GM10248 (cell line): Measurements from ENCODE around the gene UQCRH.

Experiments
- CTCF ChIA-PET: fragments of 300-600 bp; sonication (Branson Sonifier 250); formaldehyde crosslinking; extraction: SDS; loops from one replicate; lab custom pipeline; 2021; ENCODE audit warnings: antibody characterized with exemption; lab: Yijun Ruan, JAX
- POLR2A ChIA-PET: fragments of 350-650 bp; sonication (Branson Sonifier 250); formaldehyde crosslinking; extraction: SDS; loops from one replicate; lab custom pipeline; 2020; ENCODE audit warnings: antibody characterized with exemption; lab: Yijun Ruan, JAX
- DNase-seq: peaks from one replicate; pipeline ENCODE4 v3.0.0; 2012; ENCODE audit errors: extremely low spot score
- TF ChIP-seq, protein P1 (sequence below): IDR thresholded peaks from 2 replicates; pipeline ENCODE4 v1.5.1; 2012; ENCODE audit warnings: mild to moderate bottlenecking, low read depth; ENCODE audit errors: extremely low read depth, missing control alignments, control extremely low read depth

Gene UQCRH

DNA sequence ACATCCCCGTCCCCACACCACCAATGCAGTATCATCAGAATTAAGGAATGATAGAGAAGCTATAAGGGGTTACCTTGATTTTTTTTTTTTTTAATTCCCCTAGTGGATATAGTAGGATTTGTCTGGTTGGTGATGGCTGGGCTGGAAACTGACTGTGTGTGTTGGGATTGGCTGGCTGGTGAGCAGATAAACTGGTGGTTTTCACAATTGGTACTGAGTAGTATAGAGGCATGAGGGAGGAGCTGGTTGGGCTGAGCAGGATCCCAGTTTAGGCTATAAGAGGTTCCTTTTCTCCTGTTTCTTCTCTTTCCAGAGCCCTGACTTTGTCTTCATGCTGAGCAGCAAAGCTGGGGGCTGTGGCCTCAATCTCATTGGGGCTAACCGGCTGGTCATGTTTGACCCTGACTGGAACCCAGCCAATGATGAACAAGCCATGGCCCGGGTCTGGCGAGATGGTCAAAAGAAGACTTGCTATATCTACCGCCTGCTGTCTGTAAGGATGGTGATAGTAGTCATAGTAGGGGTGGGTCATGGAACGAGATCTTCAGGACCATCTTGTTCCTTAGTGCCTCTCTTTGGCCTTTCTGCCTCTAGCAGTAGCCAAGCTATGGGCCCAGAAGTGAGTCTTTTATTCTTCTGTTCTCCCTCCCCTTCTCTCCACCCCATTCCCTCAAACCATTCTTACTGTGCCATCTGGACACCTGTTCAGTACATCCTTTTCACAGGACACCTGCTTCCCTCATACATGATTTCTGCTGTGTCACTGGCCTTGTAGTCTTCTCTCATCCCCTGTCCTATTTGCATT lies 29.1 kb upstream of the UQCRH start:
- CTCF ChIA-PET: interaction anchor here (1.0 to 4.4 kb wide), 6 partner anchors 11 to 73 kb away, joined by 3 to 24 read pairs (median 4); no protein-coding TSS in a partner anchor
- no peak for DNase-seq
- POLR2A ChIA-PET: interaction anchor here (0.6 to 1.2 kb wide), 5 partner anchors 11 to 81 kb away, joined by 3 to 4 read pairs (median 3); no protein-coding TSS in a partner anchor
- TF ChIP-seq, protein P1, sequence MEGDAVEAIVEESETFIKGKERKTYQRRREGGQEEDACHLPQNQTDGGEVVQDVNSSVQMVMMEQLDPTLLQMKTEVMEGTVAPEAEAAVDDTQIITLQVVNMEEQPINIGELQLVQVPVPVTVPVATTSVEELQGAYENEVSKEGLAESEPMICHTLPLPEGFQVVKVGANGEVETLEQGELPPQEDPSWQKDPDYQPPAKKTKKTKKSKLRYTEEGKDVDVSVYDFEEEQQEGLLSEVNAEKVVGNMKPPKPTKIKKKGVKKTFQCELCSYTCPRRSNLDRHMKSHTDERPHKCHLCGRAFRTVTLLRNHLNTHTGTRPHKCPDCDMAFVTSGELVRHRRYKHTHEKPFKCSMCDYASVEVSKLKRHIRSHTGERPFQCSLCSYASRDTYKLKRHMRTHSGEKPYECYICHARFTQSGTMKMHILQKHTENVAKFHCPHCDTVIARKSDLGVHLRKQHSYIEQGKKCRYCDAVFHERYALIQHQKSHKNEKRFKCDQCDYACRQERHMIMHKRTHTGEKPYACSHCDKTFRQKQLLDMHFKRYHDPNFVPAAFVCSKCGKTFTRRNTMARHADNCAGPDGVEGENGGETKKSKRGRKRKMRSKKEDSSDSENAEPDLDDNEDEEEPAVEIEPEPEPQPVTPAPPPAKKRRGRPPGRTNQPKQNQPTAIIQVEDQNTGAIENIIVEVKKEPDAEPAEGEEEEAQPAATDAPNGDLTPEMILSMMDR: no peak

DNA sequence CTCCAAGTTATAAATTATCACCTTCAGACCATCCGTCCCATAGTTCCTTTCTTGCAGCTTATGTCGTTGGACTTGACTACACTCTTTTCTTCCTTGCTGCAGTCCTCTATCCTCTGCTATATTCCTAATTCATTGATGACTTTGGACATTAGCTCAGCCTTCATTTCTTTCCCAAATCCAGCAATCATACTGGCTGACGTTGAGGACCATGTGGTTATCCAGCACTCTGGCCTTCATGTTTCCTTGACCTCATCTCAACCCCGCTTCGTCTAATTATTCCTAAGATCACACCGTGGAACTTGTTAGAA lies 28.5 kb upstream of the UQCRH start:
- no peak for DNase-seq
- TF ChIP-seq, protein P1: no peak
- ChIA-PET POLR2A (interaction anchor here (0.6 to 1.2 kb wide), 2 partner anchors 12 to 81 kb away, joined by 3 to 4 read pairs; no protein-coding TSS in a partner anchor), CTCF (interaction anchor here (1.1 to 4.4 kb wide), 6 partner anchors 10 to 73 kb away, joined by 3 to 24 read pairs (median 4); no protein-coding TSS in a partner anchor)

GRCh38 chr1:46277658-46278373 lies 25.7 kb upstream of the UQCRH start:
- DNase-seq: no peak
- TF ChIP-seq, protein P1: no peak
- CTCF ChIA-PET: interaction anchor here (0.9 to 3.6 kb wide), 6 partner anchors 11 to 70 kb away, joined by 3 to 17 read pairs (median 4); no protein-coding TSS in a partner anchor
- POLR2A ChIA-PET: interaction anchor here (0.6 to 1.5 kb wide), 3 partner anchors 8 to 56 kb away, joined by 3 to 4 read pairs (median 3); partner anchors contain the start of genes LRRC41 and UQCRH

DNA sequence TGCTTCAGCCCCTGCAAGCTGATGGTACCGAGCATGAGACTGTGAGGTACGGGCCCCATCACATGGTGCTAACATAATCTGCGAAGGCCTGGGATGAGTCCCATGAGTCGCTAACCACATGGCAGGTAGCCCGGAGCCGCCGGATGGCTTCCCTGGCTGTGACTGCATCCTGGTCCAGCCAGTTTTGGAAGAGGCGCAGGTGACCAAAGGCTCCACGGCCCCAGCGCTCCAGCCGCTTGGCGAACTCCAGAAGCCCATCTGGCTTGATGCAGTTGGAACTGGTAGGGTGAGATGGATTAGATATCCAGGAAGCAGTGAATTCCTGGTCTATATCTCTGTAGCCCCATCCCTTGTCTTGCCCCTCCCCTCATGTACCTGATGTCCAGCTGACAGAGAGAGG lies 24.7 kb upstream of the UQCRH start:
- ChIA-PET POLR2A (interaction anchor here (0.6 kb wide), 1 partner anchor 786 kb away, joined by 4 read pairs; no protein-coding TSS in a partner anchor), CTCF (no interaction called here)
- no peak for DNase-seq
- TF ChIP-seq, protein P1: no peak

GRCh38 chr1:46280092-46280491 lies 23.4 kb upstream of the UQCRH start:
- TF ChIP-seq, protein P1: no peak
- ChIA-PET POLR2A (no interaction called here), CTCF (interaction anchor here (1.2 kb wide), 1 partner anchor 23 kb away, joined by 3 read pairs; the partner anchor contains the start of genes LRRC41 and UQCRH)
- DNase-seq: no peak

DNA sequence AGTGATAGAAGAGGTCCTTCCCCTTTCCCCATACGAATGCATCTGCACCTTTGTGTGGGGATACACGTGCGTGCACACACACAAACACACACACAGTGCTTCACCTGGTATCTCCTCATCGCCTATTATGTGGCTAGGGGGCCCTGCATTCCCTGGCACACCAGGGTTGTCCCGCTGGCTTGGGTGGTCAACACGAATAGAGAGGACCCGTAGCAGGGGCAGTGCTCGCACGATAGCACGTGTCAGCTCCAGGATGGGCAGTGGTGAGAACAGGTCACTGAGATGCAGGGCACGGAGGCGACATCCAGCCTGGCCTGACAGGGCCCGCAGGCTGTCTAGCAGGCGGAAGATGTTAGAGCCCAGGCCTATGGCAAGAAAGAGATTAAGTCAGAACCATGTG lies 22.5 kb upstream of the UQCRH start:
- no peak for DNase-seq
- CTCF ChIA-PET: interaction anchor here (1.3 to 1.4 kb wide), 2 partner anchors 12 to 17 kb away, joined by 4 read pairs; no protein-coding TSS in a partner anchor
- POLR2A ChIA-PET: interaction anchor here (0.6 kb wide), 1 partner anchor 22 kb away, joined by 3 read pairs; the partner anchor contains the start of genes LRRC41 and UQCRH
- TF ChIP-seq, protein P1: no peak
